Measurements from ENCODE around the gene ADGRG2. TPM values are rescaled to one million over a fixed set of nuclear protein-coding genes. Genes with fewer than 3 reads are reported as not detected.

ADGRG2 gene
- total and polyA plus RNA-seq, 5 experiments from 2014 or later, result not detected

Other genes with a start within 250 kb of the ADGRG2 start
- 10 to 100 TPM; 45.7 to 53.0 TPM for gene PHKA2, start 138.4 kb downstream of the ADGRG2 start, total RNA-seq
- gene PHKA2, start 138.4 kb downstream of the ADGRG2 start, polyA plus RNA-seq, result 1 to 10 TPM; 6.5 to 9.2 (median 7.9) TPM
- gene PDHA1, start 221.5 kb upstream of the ADGRG2 start, total RNA-seq, result 100 to 1,000 TPM; 125 to 130 TPM
- 10 to 100 TPM; 79.5 to 85.4 (median 82.7) TPM for gene PDHA1, start 221.5 kb upstream of the ADGRG2 start, polyA plus RNA-seq

Data from naive thymus-derived CD8-positive, alpha-beta T cell (primary cell).